Keratinocyte (primary cell): ENCODE data around the gene ENDOG. TPM values are rescaled to one million over a fixed set of nuclear protein-coding genes. Genes with fewer than 3 reads are reported as not detected.
"Not testable (repeated sequence)": the region's sequence is repeated elsewhere in the genome, so short reads cannot be mapped to it uniquely, and the experiment has no call there.

Experiments
- DNase-seq: peaks from one replicate; pipeline ENCODE4 v3.0.0-alpha.2; 2011; ENCODE audit warnings: low read depth, missing footprints, low spot score
- FAIRE-seq: peaks from 2 replicates; lab custom pipeline; 2011; peaks lifted over from hg19 to GRCh38; lab: Jason Lieb, UNC
- H2AFZ ChIP-seq: 2 replicates; pipeline ENCODE4 v1.6.0; 2012; ENCODE audit warnings: low read length, control low read depth, inconsistent platforms; ENCODE audit not compliant: control insufficient read depth
- H3K27ac ChIP-seq: 2 replicates; pipeline ENCODE4 v1.5.1; 2011; ENCODE audit warnings: low read length; ENCODE audit not compliant: control insufficient read depth, insufficient read depth
- H3K27me3 ChIP-seq: 3 replicates; pipeline ENCODE4 v1.6.0; 2011; ENCODE audit warnings: low read length; ENCODE audit not compliant: control insufficient read depth, insufficient read depth; ENCODE audit errors: extremely low read depth
- H3K36me3 ChIP-seq, 2 experiments: 2 replicates in 1 of 2; 3 replicates in 1 of 2; pipeline ENCODE4 v1.5.1; 2011; ENCODE audit warnings: low read length in 2 of 2, mild to moderate bottlenecking in 1 of 2; ENCODE audit not compliant: control insufficient read depth in 2 of 2, insufficient read depth in 2 of 2; ENCODE audit errors: extremely low read depth in 1 of 2
- H3K4me1 ChIP-seq: 3 replicates; pipeline ENCODE4 v1.5.1; 2011; ENCODE audit warnings: low read length; ENCODE audit not compliant: control insufficient read depth, insufficient read depth; ENCODE audit errors: extremely low read depth
- H3K4me2 ChIP-seq: 3 replicates; pipeline ENCODE4 v1.6.0; 2011; ENCODE audit warnings: low read depth, low read length; ENCODE audit not compliant: control insufficient read depth, insufficient read depth; ENCODE audit errors: extremely low read depth
- H3K4me3 ChIP-seq, 3 experiments: fragments of 200-600 bp in 1 of 3; sonication (generic) in 1 of 3; 2 replicates in 2 of 3; 3 replicates in 1 of 3; pipeline ENCODE4 v1.5.1; 2011 to 2016; ENCODE audit warnings: low read length in 3 of 3, mild to moderate bottlenecking in 3 of 3, control low read depth in 2 of 3, inconsistent platforms in 1 of 3, low read depth in 1 of 3, mixed read lengths in 1 of 3, mixed run types in 1 of 3, moderate library complexity in 1 of 3; ENCODE audit not compliant: control insufficient read depth in 2 of 3, insufficient read depth in 2 of 3; ENCODE audit errors: extremely low read depth in 1 of 3
- H3K79me2 ChIP-seq: 2 replicates; pipeline ENCODE4 v1.6.0; 2012; ENCODE audit warnings: low read length; ENCODE audit not compliant: control insufficient read depth, insufficient read depth
- H3K9ac ChIP-seq: 3 replicates; pipeline ENCODE4 v1.6.0; 2011; ENCODE audit warnings: low read length; ENCODE audit not compliant: control insufficient read depth, insufficient read depth; ENCODE audit errors: extremely low read depth
- H3K9me1 ChIP-seq: 3 replicates; pipeline ENCODE4 v1.6.0; 2011; ENCODE audit warnings: low read length; ENCODE audit not compliant: control insufficient read depth, insufficient read depth; ENCODE audit errors: extremely low read depth
- H3K9me3 ChIP-seq: 2 replicates; pipeline ENCODE4 v1.5.1; 2012; ENCODE audit warnings: low read depth, low read length; ENCODE audit not compliant: control insufficient read depth
- H4K20me1 ChIP-seq: 3 replicates; pipeline ENCODE4 v1.6.0; 2011; ENCODE audit warnings: low read length; ENCODE audit not compliant: control insufficient read depth, insufficient read depth; ENCODE audit errors: extremely low read depth
- CTCF ChIP-seq, 3 experiments: IDR thresholded peaks in 1 of 3; conservative IDR thresholded peaks in 1 of 3; optimal IDR thresholded peaks in 1 of 3; 2 replicates in 2 of 3; 3 replicates in 1 of 3; pipeline versions ENCODE3 to v1.5.1; 2011; ENCODE audit warnings: low read length in 3 of 3, mild to moderate bottlenecking in 3 of 3, moderate library complexity in 2 of 3, control low read depth in 1 of 3, inconsistent platforms in 1 of 3; ENCODE audit not compliant: insufficient read depth in 2 of 3; ENCODE audit errors: extremely low read depth in 1 of 3
- EZH2 ChIP-seq: IDR thresholded peaks from one replicate; pipeline ENCODE4 v1.6.1; 2012; ENCODE audit warnings: inconsistent platforms, mild to moderate bottlenecking, low read length, moderate library complexity
- dilution Hi-C: fragments of 300-500 bp; cut with MboI; formaldehyde crosslinking; loops from one replicate; pipeline ENCODE4 v1.7.0; 2020; ENCODE audit warnings: low sequenced_read_pairs; ENCODE audit not compliant: extremely low pct_ligation_motif_present
- polyA plus RNA-seq, 5 experiments: library from polyadenylated mRNA; depleted of rRNA in 3 of 5; stranded (reverse) in 3 of 5; stranded (forward) in 1 of 5; unstranded in 1 of 5; fragments of >200 nt; gene quantifications; 1 replicate in 1 of 5; 2 replicates in 3 of 5; 3 replicates in 1 of 5; pipeline versions ENCODE4 v1.2.1 to v1.2.3, GENCODE V29; 2011 to 2012; ENCODE audit warnings: missing spikeins in 2 of 5, low read depth in 1 of 5, low replicate concordance in 1 of 5

ENDOG gene
- polyA plus RNA-seq, 1 donor (not counting 4 experiments of a cell fraction or from before 2014, with no cell fraction given): 10.2 TPM

GRCh38 chr9:128847803-128848202 lies 29.5 kb downstream of the ENDOG start:
- dilution Hi-C loops: no loop called here
- no peak overlapping the region for H3K27ac ChIP-seq
- no peaks in the 10 kb centered on the region for H3K27me3 ChIP-seq

GRCh38 chr9:128851024-128851423 lies 32.7 kb downstream of the ENDOG start:
- H3K4me3 ChIP-seq, DNase-seq, H3K79me2 ChIP-seq, dilution Hi-C loops, H3K9me3 ChIP-seq, FAIRE-seq, H2AFZ ChIP-seq, H4K20me1 ChIP-seq, H3K27me3 ChIP-seq, H3K4me1 ChIP-seq, H3K4me2 ChIP-seq, H3K9me1 ChIP-seq, H3K27ac ChIP-seq, H3K9ac ChIP-seq, H3K36me3 ChIP-seq: not testable (repeated sequence)

More at GRCh38 chr9:128847803-128848202, 29.5 kb downstream of the ENDOG start:
- Histone ChIP-seq H3K79me2 (peaks cover 2% of the 10 kb centered on the region), H3K4me3 (no peak overlapping the region), H3K36me3 (no peaks in the 10 kb centered on the region), H4K20me1 (peaks cover 4% of the 10 kb centered on the region), H3K9me3 (no peaks in the 10 kb centered on the region), H3K4me1 (peaks cover 18% of the 10 kb centered on the region), H3K4me2 (no peak overlapping the region), H3K9me1 (peaks cover 5% of the 10 kb centered on the region), H2AFZ (no peak overlapping the region), H3K9ac (no peak overlapping the region)
- DNase-seq: no peak
- FAIRE-seq: no peak
- TF ChIP-seq CTCF (optimal IDR thresholded peaks at IDR 0.05 in 1 of 3, IDR thresholded peaks at IDR 0.05 in 1 of 3, conservative IDR thresholded peaks at IDR 0.05 in 1 of 3; ENCODE audit: extremely low read depth in 1 of 3, insufficient read depth in 2 of 3, low read length in 3 of 3) (no peak), EZH2 (no peak)
